Karpas-422 (cell line): ENCODE data around the gene RYR2. TPM values are rescaled to one million over a fixed set of nuclear protein-coding genes. Genes with fewer than 3 reads are reported as not detected.

Experiments used
- DNase-seq: peaks from one replicate; pipeline ENCODE4 v3.0.0-alpha.2; 2015
- H2AFZ ChIP-seq: fragments of 200-600 bp; sonication (generic); 2 replicates; pipeline ENCODE4 v1.6.1; 2014; ENCODE audit warnings: antibody characterized with exemption, low read length, mixed read lengths
- H3K27ac ChIP-seq: fragments of 200-600 bp; sonication (generic); 2 replicates; pipeline ENCODE4 v1.5.1; 2014; ENCODE audit warnings: mild to moderate bottlenecking, low read length, moderate library complexity
- H3K27me3 ChIP-seq: fragments of 200-600 bp; sonication (generic); 2 replicates; pipeline ENCODE4 v1.6.1; 2014; ENCODE audit warnings: low read length, mixed read lengths
- H3K36me3 ChIP-seq: fragments of 200-600 bp; sonication (generic); 2 replicates; pipeline ENCODE4 v1.6.1; 2014; ENCODE audit warnings: low read length, mixed read lengths; ENCODE audit not compliant: insufficient read depth
- H3K4me1 ChIP-seq: fragments of 200-600 bp; sonication (generic); 2 replicates; pipeline ENCODE4 v1.6.1; 2014; ENCODE audit warnings: mild to moderate bottlenecking, low read length, mixed read lengths
- H3K4me2 ChIP-seq: fragments of 200-600 bp; sonication (generic); 2 replicates; pipeline ENCODE4 v1.6.1; 2014; ENCODE audit warnings: low read length, low read depth, mild to moderate bottlenecking; ENCODE audit not compliant: poor library complexity, severe bottlenecking
- H3K4me3 ChIP-seq: fragments of 200-600 bp; sonication (generic); 2 replicates; pipeline ENCODE4 v1.5.1; 2014; ENCODE audit warnings: mild to moderate bottlenecking, antibody characterized with exemption, low read length, mixed read lengths
- H3K79me2 ChIP-seq: fragments of 200-600 bp; sonication (generic); 2 replicates; pipeline ENCODE4 v1.6.1; 2014; ENCODE audit warnings: mild to moderate bottlenecking, low read length, mixed read lengths
- H3K9ac ChIP-seq: fragments of 200-600 bp; sonication (generic); 2 replicates; pipeline ENCODE4 v1.6.0; 2014; ENCODE audit warnings: low read length
- H3K9me2 ChIP-seq: fragments of 200-600 bp; sonication (generic), shearing (Covaris generic); replicated peaks from 2 replicates; pipeline ENCODE4 v1.6.0; 2014; ENCODE audit warnings: mild to moderate bottlenecking, low read length, moderate library complexity; ENCODE audit not compliant: insufficient read depth
- H3K9me3 ChIP-seq: fragments of 300-700, 200-600 bp; sonication (generic); 2 replicates; pipeline ENCODE4 v1.6.1; 2014; ENCODE audit warnings: low read length, mixed read lengths
- H4K20me1 ChIP-seq: fragments of 200-600 bp; sonication (generic); 2 replicates; pipeline ENCODE4 v1.6.1; 2014; ENCODE audit warnings: mild to moderate bottlenecking, antibody characterized with exemption, low read length, low read depth; ENCODE audit not compliant: insufficient read depth
- small RNA-seq: library from RNA; depleted of rRNA; stranded (forward); fragments of <200 nt; gene quantifications from one replicate; pipeline ENCODE3, GENCODE V24; 2014
- total RNA-seq: library from RNA; depleted of rRNA; stranded (reverse); fragments of >200 nt; shearing (Covaris generic); gene quantifications from 2 replicates; pipeline ENCODE4 v1.2.3, GENCODE V29; 2014; ENCODE audit warnings: low replicate concordance; rRNA removed

RYR2 gene
- total RNA-seq, 1 experiment from 2014 or later = not detected

- H3K79me2 ChIP-seq = no peaks in the 10 kb centered on the region
- H3K9ac ChIP-seq = no peak overlapping the region
- no peak overlapping the region for H3K4me2 ChIP-seq
- no peak overlapping the region for H2AFZ ChIP-seq
- no peaks in the 10 kb centered on the region for H3K36me3 ChIP-seq
- H3K4me3 ChIP-seq = no peak overlapping the region
- DNase-seq = no peak
- no peaks in the 10 kb centered on the region for H3K4me1 ChIP-seq
- no peaks in the 10 kb centered on the region for H4K20me1 ChIP-seq
- H3K27me3 ChIP-seq = no peaks in the 10 kb centered on the region
- peaks cover 2% of the 10 kb centered on the region; the same call in 1 of the 2 replicates for H3K9me2 ChIP-seq
- H3K9me3 ChIP-seq = no peaks in the 10 kb centered on the region
- H3K27ac ChIP-seq = no peak overlapping the region
Measured at GRCh38 chr1:237878406-237878805, 836.4 kb downstream of the RYR2 start.

GRCh38 chr1:237879195-237879594 is 837.2 kb downstream of the RYR2 start:
- Histone ChIP-seq H3K4me3 (no peak overlapping the region), H3K9ac (no peak overlapping the region), H4K20me1 (no peaks in the 10 kb centered on the region), H3K4me2 (no peak overlapping the region), H3K79me2 (no peaks in the 10 kb centered on the region), H3K9me3 (no peaks in the 10 kb centered on the region), H3K27ac (no peak overlapping the region), H3K27me3 (no peaks in the 10 kb centered on the region), H3K9me2 (peaks cover 2% of the 10 kb centered on the region; the same call in 1 of the 2 replicates), H2AFZ (no peak overlapping the region), H3K36me3 (no peaks in the 10 kb centered on the region), H3K4me1 (no peaks in the 10 kb centered on the region)
- DNase-seq = no peak

Small RNAs within 50 kb of the gene (small RNA-seq; reads per million reads assigned to genes)
- not detected for gene MIR4428
- gene RF00402 = not detected

Other genes starting within 250 kb of the RYR2 start
- 19.4 and 21.6 TPM in 2 replicates for gene MTR, start 246.9 kb upstream of the RYR2 start, total RNA-seq
- not detected in 2 replicates for gene MT1HL1, start 37.7 kb upstream of the RYR2 start, total RNA-seq